Measurements from ENCODE around the gene DRD3.

- no peak for TF ChIP-seq CTCF (IDR thresholded peaks at IDR 0.05; ENCODE audit: control extremely low read depth in 1 of 3, insufficient read depth in 1 of 3, low read depth in 1 of 3, low read length in 3 of 3)
- no peak for TF ChIP-seq SAP30 (IDR thresholded peaks at IDR 0.05; ENCODE audit: insufficient read depth, insufficient replicate concordance, low read length)
- no peak for TF ChIP-seq CHD2 (IDR thresholded peaks at IDR 0.05; ENCODE audit: low read length)
- no peak for TF ChIP-seq NANOG (IDR thresholded peaks at IDR 0.05; ENCODE audit: insufficient read depth, low read depth, low read length, poor library complexity, severe bottlenecking)
- no peak for TF ChIP-seq CEBPB (IDR thresholded peaks at IDR 0.05; ENCODE audit: low read depth, low read length)
- no peak for TF ChIP-seq EZH2 (IDR thresholded peaks at IDR 0.05; ENCODE audit: low read depth, low read length, severe bottlenecking)
- no peak for TF ChIP-seq GABPA (IDR thresholded peaks at IDR 0.05; ENCODE audit: borderline replicate concordance, insufficient read depth, low read length)
Measured at GRCh38 chr3:114081037-114081436, 97.8 kb downstream of the DRD3 start.
